ENCODE results near the gene DOCK3. TPM values are rescaled to one million over a fixed set of nuclear protein-coding genes. Genes with fewer than 3 reads are reported as not detected.
A peak's percentile ranks its signal among the peaks of the same experiment; 100 is the strongest.

DOCK3 gene
- total and polyA plus RNA-seq, 2 of the 4 experiments (the other 2 are of a cell fraction), result under 0.01 to 0.12 TPM

GRCh38 chr3:50630877-50631276 lies 43.9 kb upstream of the DOCK3 start:
- H3K4me3 ChIP-seq (ENCODE audit: insufficient read depth, low read depth, low read length), result no peak overlapping the region
- TF ChIP-seq MXI1 (IDR thresholded peaks at IDR 0.05; ENCODE audit: borderline replicate concordance, low read depth, low read length) (no peak), NFE2L2 (IDR thresholded peaks at IDR 0.05; ENCODE audit: low read depth, low read length) (no peak), USF2 (IDR thresholded peaks at IDR 0.05; ENCODE audit: low read depth, low read length) (no peak), RAD21 (IDR thresholded peaks at IDR 0.05; ENCODE audit: low read length) (no peak)
- TF ChIP-seq, protein P1, sequence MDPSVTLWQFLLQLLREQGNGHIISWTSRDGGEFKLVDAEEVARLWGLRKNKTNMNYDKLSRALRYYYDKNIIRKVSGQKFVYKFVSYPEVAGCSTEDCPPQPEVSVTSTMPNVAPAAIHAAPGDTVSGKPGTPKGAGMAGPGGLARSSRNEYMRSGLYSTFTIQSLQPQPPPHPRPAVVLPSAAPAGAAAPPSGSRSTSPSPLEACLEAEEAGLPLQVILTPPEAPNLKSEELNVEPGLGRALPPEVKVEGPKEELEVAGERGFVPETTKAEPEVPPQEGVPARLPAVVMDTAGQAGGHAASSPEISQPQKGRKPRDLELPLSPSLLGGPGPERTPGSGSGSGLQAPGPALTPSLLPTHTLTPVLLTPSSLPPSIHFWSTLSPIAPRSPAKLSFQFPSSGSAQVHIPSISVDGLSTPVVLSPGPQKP (IDR thresholded peaks at IDR 0.05; ENCODE audit: borderline replicate concordance, low read depth, low read length), result no peak
- peaks cover 4% of the 10 kb centered on the region for H4K20me1 ChIP-seq (ENCODE audit: insufficient read depth, low read length)
- H3K4me1 ChIP-seq (ENCODE audit: control insufficient read depth, insufficient read depth, low read length), result peaks cover 3% of the 10 kb centered on the region
- ATAC-seq (ENCODE audit: low read depth) (no peak), DNase-seq (no peak)
- no peak overlapping the region for H4K5ac ChIP-seq (ENCODE audit: low read depth, low read length)
- H2BK5ac ChIP-seq (ENCODE audit: low read depth, low read length, poor library complexity, severe bottlenecking), result no peak overlapping the region
- no peak overlapping the region for H3K9ac ChIP-seq (ENCODE audit: low read depth, low read length)
- intact Hi-C loops (cut with micrococcal nuclease), result no loop called here
- H4K8ac ChIP-seq (ENCODE audit: low read depth in 2 of 2, low read length in 2 of 2), result no peak overlapping the region
- dilution Hi-C loops (cut with HindIII; ENCODE audit: low sequenced_read_pairs, unreplicated experiment), result no loop called here
- no peak overlapping the region for H2BK20ac ChIP-seq (ENCODE audit: low read depth, low read length)
- H3K23ac ChIP-seq (ENCODE audit: low read depth, low read length), result no peak overlapping the region
- no TSS peak for BruUV-seq (replicated peaks)
- no peaks in the 10 kb centered on the region for H3K36me3 ChIP-seq (ENCODE audit: control insufficient read depth, insufficient read depth, low read length)
- peaks cover 22% of the 10 kb centered on the region for H3K9me1 ChIP-seq (ENCODE audit: insufficient read depth, low read length)
- in situ Hi-C loops (cut with MboI; ENCODE audit: low sequenced_read_pairs), result no loop called here
- CTCF ChIA-PET, result no interaction called here
- H2BK120ac ChIP-seq (ENCODE audit: low read depth, low read length), result no peak overlapping the region
- no peak overlapping the region for H2AFZ ChIP-seq (replicated peaks; ENCODE audit: low read length, poor library complexity)
- H3K14ac ChIP-seq (replicated peaks; ENCODE audit: low read depth, low read length), result no peak overlapping the region
- H2AK5ac ChIP-seq (ENCODE audit: low read depth, low read length), result no peak overlapping the region
- H3K56ac ChIP-seq (ENCODE audit: extremely low read depth, insufficient read depth, low read length), result no peak overlapping the region
- H3K4ac ChIP-seq (ENCODE audit: low read depth, low read length), result no peak overlapping the region
- H3K27me3 ChIP-seq (ENCODE audit: control insufficient read depth, insufficient read depth, low read length), result no peaks in the 10 kb centered on the region
- no peak overlapping the region for H2BK15ac ChIP-seq (ENCODE audit: low read depth, low read length)
- H2AK9ac ChIP-seq (replicated peaks; ENCODE audit: low read depth, low read length, poor library complexity), result peak overlapping the region; percentile 69
- no peak overlapping the region for H4K91ac ChIP-seq (ENCODE audit: insufficient read depth, low read depth, low read length)
- H3K9me3 ChIP-seq (ENCODE audit: control insufficient read depth, insufficient read depth, low read length), result no peaks in the 10 kb centered on the region
- POLR2A ChIA-PET (ENCODE audit: unreplicated experiment), result no interaction called here
- 100% methylated on average over 1 of the region's 7 CpGs; no CpG with 5 or more reads in 1 of the 2 experiments for WGBS, 2 experiments (ENCODE audit: extremely low coverage in 2 of 2, insufficient read length in 1 of 2)
- H3K4me2 ChIP-seq (ENCODE audit: low read depth, low read length), result no peak overlapping the region
- peaks cover 0 to 9% of the 10 kb centered on the region in 2 experiments; a peak in 2 of 4 replicates for H3K79me1 ChIP-seq (ENCODE audit: low read depth in 1 of 2, low read length in 2 of 2)
- H3K27ac ChIP-seq (ENCODE audit: insufficient read depth, low read length), result no peak overlapping the region
- no peak overlapping the region for H3K18ac ChIP-seq (ENCODE audit: low read depth, low read length)

Data from IMR-90 (cell line).